Peyer's patch (tissue), 4 donors: ENCODE measurements around the gene RNLS.

Experiments used
- POLR2A ChIP-seq, 2 donors: fragments of 450-650 bp; IDR thresholded peaks; one replicate each; pipeline ENCODE4 v1.5.1; 2017; ENCODE audit warnings: antibody characterized with exemption in 2 of 2, mild to moderate bottlenecking in 2 of 2, moderate library complexity in 2 of 2
- TF ChIP-seq, protein P1 (sequence below), 6 experiments: fragments of 450-650 bp in 4 of 6; fragments of 200-600 bp in 2 of 6; sonication (generic) in 1 of 6; IDR thresholded peaks; one replicate each; pipeline ENCODE4 v1.5.1; 2017 to 2019; ENCODE audit warnings: antibody characterized with exemption in 6 of 6, mild to moderate bottlenecking in 3 of 6, moderate library complexity in 1 of 6

DNA sequence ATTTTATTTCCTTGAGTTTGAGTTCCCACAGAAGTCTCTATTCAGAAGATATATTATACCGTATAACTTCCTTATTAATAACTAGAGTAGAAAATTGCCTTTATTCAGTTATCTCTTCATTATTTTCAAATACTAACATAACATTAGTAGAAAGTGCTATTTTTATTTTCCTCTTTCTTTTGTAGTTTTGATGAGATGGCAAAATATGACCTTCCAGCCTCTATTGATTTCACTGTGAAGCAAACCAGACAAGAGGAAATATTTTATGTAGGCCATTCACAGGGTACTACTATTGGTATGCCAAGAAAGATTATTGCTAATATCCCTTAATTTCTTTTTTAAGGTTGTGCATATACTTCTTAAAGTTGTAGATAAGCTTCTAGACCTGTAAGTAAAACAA is 11.4 kb upstream of the RNLS start:
- TF ChIP-seq, protein P1, sequence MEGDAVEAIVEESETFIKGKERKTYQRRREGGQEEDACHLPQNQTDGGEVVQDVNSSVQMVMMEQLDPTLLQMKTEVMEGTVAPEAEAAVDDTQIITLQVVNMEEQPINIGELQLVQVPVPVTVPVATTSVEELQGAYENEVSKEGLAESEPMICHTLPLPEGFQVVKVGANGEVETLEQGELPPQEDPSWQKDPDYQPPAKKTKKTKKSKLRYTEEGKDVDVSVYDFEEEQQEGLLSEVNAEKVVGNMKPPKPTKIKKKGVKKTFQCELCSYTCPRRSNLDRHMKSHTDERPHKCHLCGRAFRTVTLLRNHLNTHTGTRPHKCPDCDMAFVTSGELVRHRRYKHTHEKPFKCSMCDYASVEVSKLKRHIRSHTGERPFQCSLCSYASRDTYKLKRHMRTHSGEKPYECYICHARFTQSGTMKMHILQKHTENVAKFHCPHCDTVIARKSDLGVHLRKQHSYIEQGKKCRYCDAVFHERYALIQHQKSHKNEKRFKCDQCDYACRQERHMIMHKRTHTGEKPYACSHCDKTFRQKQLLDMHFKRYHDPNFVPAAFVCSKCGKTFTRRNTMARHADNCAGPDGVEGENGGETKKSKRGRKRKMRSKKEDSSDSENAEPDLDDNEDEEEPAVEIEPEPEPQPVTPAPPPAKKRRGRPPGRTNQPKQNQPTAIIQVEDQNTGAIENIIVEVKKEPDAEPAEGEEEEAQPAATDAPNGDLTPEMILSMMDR (IDR thresholded peaks at IDR 0.05), result no peak
- TF ChIP-seq POLR2A (IDR thresholded peaks at IDR 0.05), result no peak
